Left ventricle myocardium inferior (tissue), 1 donor: ENCODE data around the gene C1QTNF12. TPM values are rescaled to one million over a fixed set of nuclear protein-coding genes. Genes with fewer than 3 reads are reported as not detected.
A peak's percentile ranks its signal among the peaks of the same experiment; 100 is the strongest.

Experiments
- DNase-seq: peaks from one replicate; pipeline ENCODE4 v3.0.0-alpha.2; 2020
- H3K27ac ChIP-seq: fragments of 200-600 bp; replicated peaks from 2 replicates; pipeline ENCODE4 v1.8.0; 2021
- H3K27me3 ChIP-seq: fragments of 200-600 bp; 2 replicates; pipeline ENCODE4 v1.8.0; 2021; ENCODE audit warnings: low read depth
- H3K36me3 ChIP-seq: fragments of 200-600 bp; 2 replicates; pipeline ENCODE4 v1.8.0; 2021
- H3K4me1 ChIP-seq: fragments of 200-600 bp; 2 replicates; pipeline ENCODE4 v1.8.0; 2021
- H3K4me3 ChIP-seq: fragments of 200-600 bp; 2 replicates; pipeline ENCODE4 v1.8.0; 2021; ENCODE audit warnings: mild to moderate bottlenecking, moderate library complexity
- H3K9me3 ChIP-seq: fragments of 200-600 bp; replicated peaks from 2 replicates; pipeline ENCODE4 v1.8.0; 2021
- CTCF ChIP-seq: fragments of 200-600 bp; IDR thresholded peaks from 2 replicates; pipeline ENCODE4 v1.8.0; 2021; ENCODE audit warnings: antibody characterized with exemption, mild to moderate bottlenecking, borderline replicate concordance
- intact Hi-C: fragments of 100-400 bp; cut with micrococcal nuclease; formaldehyde crosslinking; loops from one replicate; pipeline ENCODE4 v1.11.0; 2022
- total RNA-seq: library from RNA; stranded (reverse); fragmentation: NEBNext Ultra II Directional; extraction: Animal tissue kit (Norgen Biotek cat#: 25700); gene quantifications from one replicate; pipeline ENCODE4 v1.2.1, GENCODE V29; 2021
- donor health status: DM: no; HTN: yes; CAD: no; lungs with severe emphysema.

The C1QTNF12 gene
- total RNA-seq, 1 donor from 2014 or later, result 0.55 TPM

- Histone ChIP-seq H3K4me3 (no peak overlapping the region), H3K9me3 (no peaks in the 10 kb centered on the region), H3K4me1 (peaks cover 21% of the 10 kb centered on the region), H3K27ac (no peak overlapping the region), H3K27me3 (no peaks in the 10 kb centered on the region), H3K36me3 (no peaks in the 10 kb centered on the region)
- intact Hi-C loops, result no loop called here
- TF ChIP-seq CTCF, result no peak
- no peak for DNase-seq
Observed at GRCh38 chr1:1279028-1279427, 32.5 kb upstream of the C1QTNF12 start.

- no peak for DNase-seq
- Histone ChIP-seq H3K36me3 (no peaks in the 10 kb centered on the region), H3K4me1 (peaks cover 24% of the 10 kb centered on the region), H3K27me3 (no peaks in the 10 kb centered on the region), H3K9me3 (no peaks in the 10 kb centered on the region), H3K27ac (no peak overlapping the region), H3K4me3 (no peak overlapping the region)
- intact Hi-C loops, result no loop called here
- no peak for TF ChIP-seq CTCF
Observed at GRCh38 chr1:1278620-1279019, 32.1 kb upstream of the C1QTNF12 start.

- H3K4me1 ChIP-seq, result peaks cover 41% of the 10 kb centered on the region
- H3K4me3 ChIP-seq, result no peak overlapping the region
- H3K36me3 ChIP-seq, result peaks cover 9% of the 10 kb centered on the region
- TF ChIP-seq CTCF, result no peak
- no peaks in the 10 kb centered on the region for H3K27me3 ChIP-seq
- intact Hi-C loops, result no loop called here
- no peak for DNase-seq
- H3K9me3 ChIP-seq, result no peaks in the 10 kb centered on the region
- H3K27ac ChIP-seq, result no peak overlapping the region
Observed at GRCh38 chr1:1275836-1276235, 29.3 kb upstream of the C1QTNF12 start.

GRCh38 chr1:1274931-1275431 lies 28.5 kb upstream of the C1QTNF12 start:
- no peaks in the 10 kb centered on the region for H3K27me3 ChIP-seq
- H3K27ac ChIP-seq, result peak overlapping the region; percentile 94
- no peaks in the 10 kb centered on the region for H3K9me3 ChIP-seq
- intact Hi-C loops, result no loop called here
- peak overlapping the region; percentile 98 for H3K4me3 ChIP-seq
- peaks cover 49% of the 10 kb centered on the region for H3K4me1 ChIP-seq
- DNase-seq, result no peak
- no peak for TF ChIP-seq CTCF
- H3K36me3 ChIP-seq, result peaks cover 14% of the 10 kb centered on the region

- no peak for TF ChIP-seq CTCF
- Histone ChIP-seq H3K27ac (peak overlapping the region; percentile 94), H3K27me3 (no peaks in the 10 kb centered on the region), H3K9me3 (no peaks in the 10 kb centered on the region), H3K4me1 (peaks cover 55% of the 10 kb centered on the region), H3K4me3 (peak overlapping the region; percentile 98), H3K36me3 (peaks cover 16% of the 10 kb centered on the region)
- intact Hi-C loops, result no loop called here
- DNase-seq, result no peak
Observed at GRCh38 chr1:1274299-1274930, 27.9 kb upstream of the C1QTNF12 start.
